LoVo (cell line): ENCODE measurements around the gene KRTAP12-2.
"Not testable (repeated sequence)": the region's sequence is repeated elsewhere in the genome, so short reads cannot be mapped to it uniquely, and the experiment has no call there.

Experiments used
- DNase-seq: peaks from one replicate; pipeline ENCODE4 v3.0.0-alpha.2; 2016; ENCODE audit warnings: low spot score

The KRTAP12-2 gene

DNA sequence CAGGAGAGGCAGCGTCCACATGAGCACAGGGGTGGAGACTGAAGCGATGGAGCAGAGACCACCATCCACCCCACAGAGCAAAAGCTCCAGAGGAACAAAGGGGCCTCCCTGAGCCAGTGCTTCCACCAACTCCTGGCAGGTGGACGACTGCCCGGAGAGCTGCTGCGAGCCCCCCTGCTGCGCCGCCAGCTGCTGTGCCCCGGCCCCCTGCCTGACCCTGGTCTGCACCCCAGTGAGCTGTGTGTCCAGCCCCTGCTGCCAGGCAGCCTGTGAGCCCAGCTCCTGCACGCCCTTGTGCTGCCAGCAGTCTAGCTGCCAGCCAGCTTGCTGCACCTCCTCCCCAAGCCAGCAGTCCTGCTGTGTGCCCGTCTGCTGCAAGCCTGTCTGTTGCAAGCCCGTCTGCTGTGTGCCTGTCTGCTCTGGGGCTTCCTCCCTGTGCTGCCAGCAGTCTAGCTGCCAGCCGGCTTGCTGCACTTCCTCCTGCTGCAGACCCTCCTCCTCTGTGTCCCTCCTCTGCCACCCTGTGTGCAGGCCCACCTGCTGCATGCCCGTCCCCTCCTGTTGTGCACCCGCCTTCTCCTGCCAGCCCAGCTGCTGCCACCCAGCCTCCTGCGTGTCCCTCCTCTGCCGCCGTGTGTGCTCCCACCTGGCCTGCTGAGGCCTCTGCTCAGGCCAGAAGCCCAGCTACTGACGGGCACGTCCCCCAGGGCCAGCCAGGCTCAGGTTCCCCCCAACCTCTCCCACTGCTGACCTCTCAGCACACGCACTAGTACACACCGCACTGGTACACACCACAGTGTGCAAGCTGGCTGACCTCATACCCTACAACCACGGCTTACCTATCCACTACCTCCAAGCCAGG lies 35.6 kb upstream of the KRTAP12-2 start:
- no peak for DNase-seq

DNA sequence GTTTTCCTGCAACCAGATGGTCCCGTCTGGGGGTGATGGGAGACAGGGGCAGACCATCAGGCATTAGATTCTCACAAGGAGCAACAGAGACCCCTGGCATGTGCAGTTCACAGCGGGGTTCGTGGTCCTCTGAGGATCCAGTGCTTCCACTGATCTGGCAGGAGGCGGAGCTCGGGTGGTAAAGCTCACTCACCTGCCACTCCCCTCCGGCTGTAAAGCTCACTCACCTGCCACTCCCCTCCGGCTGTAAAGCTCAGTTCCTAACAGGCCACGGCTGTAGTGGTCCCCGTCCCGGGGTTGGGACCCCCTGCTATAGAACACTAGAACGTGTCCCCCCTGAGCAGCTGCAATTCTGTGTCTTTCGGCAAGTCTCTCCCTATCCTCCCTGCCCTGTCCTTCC lies 34.8 kb upstream of the KRTAP12-2 start:
- no peak for DNase-seq

DNA sequence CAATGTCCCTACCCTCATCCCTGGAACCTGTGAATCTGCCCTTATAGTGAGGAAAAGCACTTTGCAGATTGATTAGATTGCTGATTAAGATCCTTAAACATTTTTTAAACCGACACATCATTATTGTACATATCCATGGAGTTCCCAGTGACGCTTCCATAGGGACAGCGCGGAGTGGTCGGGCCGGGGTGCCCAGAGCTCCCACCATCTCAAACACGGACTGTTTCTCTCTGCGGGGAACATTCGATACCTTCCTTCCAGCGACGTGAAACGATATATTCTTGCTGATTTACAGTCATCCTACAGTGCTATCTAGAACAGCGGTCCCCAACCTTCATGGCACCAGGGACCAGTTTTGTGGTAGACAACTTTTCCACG lies 34.3 kb upstream of the KRTAP12-2 start:
- no peak for DNase-seq

DNA sequence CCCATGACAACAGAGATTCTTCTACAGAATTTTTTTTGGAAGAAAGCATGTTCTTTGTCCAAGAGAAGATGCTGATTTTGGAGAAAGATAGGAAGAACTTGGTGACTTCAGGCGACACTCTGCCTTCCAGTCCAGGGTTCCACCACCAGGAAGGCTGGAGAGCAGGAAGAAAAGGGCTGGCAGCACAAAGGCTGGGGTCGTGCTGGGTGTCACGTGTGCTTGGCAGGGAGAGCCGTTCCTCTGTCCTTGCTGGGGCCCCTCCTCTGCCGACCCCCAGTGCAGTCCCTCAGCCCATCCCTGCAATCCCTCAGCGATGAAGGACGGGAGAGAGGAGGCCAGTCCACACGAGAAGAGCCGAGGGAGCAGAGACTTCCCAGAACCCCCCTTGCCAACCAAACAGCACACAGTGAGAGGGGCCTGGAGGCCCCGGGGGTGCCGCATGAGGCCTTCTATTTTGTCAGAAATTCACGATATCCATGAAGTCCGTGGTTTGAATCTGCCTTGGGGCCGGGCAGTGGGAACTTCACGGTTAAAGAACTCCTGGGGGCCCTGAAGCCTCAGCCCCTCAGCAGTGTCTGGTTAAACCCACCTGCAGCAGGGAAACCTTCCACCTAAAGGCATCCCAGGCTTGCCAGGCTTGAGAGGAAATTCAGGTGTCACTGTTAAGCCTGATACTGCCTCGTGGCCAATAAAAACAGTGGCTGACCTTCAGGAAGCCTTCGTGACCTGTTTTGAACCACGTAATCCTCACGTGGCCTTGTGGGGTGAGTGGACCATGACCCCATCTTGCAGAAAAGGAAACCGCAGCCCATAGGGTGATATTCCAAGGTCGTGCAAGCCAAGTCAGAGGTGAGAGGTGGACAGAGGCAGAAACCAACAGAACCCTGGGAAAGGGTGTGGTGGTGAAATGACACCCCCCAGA lies 33.6 kb upstream of the KRTAP12-2 start:
- DNase-seq = no peak

DNA sequence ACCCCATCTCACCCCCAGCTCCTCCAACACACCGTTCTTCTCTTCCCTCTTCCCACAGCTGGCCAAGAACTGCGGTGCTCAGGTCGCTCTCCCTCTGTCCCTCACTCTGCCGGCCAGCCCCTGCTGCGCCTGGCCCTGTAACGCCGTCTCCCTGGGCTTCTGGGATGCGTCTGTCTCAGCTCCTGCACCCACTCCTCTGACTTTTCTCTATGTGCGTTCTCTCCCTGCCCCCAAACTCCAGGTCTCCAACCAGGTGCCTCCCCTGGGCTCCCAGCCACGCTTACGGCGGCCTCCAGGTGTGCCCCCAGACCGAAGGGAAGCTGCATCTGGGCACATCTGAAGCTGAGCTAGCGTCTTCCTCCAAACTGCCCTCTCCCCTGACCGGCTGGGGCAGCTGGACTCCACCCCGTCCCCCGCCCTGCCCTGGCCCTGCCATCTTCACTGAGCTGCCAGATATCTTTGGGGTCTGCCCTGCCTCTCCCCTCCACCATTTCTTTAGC lies 32.8 kb upstream of the KRTAP12-2 start:
- no peak for DNase-seq

DNA sequence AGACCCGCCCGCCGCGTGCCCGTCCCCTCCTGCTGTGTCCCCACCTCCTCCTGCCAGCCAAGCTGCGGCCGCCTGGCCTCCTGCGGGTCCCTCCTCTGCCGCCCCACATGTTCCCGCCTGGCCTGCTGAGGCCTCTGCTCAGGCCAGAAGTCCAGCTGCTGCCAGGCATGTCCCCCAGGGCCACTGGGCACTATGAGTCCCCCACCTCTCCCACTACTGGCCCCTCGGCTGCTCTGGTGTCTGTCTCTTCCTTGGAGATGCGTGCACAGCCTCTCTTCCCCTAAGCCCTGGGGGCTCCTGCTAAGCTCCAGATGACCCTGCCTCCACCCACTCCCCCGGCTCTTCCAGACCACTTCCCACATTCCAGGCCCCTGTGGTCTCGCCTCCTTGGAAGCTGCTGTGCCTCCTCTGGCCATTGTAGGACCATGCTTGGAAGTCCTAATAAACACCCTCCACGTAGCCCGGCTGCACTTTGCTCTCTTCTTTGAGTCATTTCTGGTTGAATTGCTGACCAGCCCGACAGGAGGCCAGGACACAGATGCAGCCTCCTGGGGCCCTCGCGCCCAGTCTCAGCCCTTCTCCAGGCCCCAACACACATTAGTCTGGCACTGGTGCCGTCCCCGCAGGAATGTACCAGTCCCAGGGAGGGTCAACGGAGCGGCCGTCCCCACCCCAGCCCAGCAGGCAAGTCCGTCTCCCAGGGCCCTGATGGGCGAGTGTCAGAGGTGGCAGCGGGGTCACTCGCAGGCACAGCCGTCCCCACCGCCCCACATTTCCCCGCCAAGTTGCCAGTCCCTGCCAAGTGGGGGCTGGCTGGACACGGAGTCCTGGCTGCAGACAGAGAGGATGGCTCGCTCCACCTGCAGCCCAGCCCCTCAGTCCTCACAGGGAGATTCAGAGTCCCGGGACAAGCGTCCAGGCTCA lies 31.3 kb upstream of the KRTAP12-2 start:
- no peak for DNase-seq

DNA sequence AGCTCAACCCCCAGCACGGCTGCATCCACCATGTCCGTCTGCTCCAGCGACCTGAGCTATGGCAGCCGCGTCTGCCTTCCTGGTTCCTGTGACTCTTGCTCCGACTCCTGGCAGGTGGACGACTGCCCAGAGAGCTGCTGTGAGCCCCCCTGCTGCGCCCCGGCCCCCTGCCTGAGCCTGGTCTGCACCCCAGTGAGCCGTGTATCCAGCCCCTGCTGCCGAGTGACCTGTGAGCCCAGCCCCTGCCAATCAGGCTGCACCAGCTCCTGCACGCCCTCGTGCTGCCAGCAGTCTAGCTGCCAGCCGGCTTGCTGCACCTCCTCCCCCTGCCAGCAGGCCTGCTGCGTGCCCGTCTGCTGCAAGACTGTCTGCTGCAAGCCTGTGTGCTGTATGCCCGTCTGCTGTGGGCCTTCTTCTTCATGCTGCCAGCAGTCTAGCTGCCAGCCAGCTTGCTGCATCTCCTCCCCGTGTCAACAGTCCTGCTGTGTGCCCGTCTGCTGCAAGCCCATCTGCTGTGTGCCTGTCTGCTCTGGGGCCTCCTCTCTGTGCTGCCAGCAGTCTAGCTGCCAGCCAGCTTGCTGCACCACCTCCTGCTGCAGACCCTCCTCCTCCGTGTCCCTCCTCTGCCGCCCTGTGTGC lies 30.6 kb upstream of the KRTAP12-2 start, which contains the start of gene KRTAP10-12:
TSS of gene KRTAP10-12 (plus strand) at position 1 of the 639 bp plus-strand sequence. CDS start at position 31, 30 bp downstream.
- not testable (repeated sequence) for DNase-seq

DNA sequence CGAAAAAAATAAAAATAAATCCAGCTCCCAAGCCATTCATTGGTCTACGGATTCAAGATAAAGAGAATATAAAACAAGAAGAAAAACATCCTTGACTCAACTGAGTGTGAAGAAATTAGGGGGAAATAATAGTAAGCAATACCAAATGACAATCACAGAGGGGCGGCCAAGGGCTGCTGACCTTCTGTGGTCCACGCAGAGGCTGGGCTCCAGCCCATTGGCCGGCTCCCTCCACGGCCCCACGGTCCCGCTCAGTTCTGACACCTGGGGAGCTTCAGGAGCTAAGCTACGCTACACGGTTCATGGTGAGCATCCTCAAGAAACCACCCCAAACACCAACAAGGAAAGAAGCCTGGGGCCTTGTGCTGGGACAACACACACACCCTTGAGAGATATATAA lies 29.8 kb upstream of the KRTAP12-2 start:
- no peak for DNase-seq

DNA sequence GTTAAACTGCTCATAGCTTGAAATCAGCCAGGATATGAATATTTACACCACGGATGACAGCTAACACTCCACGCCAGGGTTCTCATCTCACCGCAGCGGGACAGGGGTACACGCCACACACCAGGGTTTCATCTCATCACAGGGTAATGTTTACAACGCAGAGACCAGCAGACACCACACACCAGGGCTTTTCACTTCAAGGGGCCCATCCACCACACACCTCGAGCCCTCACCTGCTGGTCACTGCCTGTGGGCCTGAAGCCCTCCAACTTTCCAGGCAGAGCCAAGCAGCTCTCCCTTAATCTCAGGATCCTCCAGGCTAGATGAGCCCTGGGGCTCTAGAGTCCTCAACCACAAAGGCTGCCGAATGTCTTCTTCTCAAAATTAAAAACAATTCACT lies 28.9 kb upstream of the KRTAP12-2 start:
- DNase-seq = no peak

DNA sequence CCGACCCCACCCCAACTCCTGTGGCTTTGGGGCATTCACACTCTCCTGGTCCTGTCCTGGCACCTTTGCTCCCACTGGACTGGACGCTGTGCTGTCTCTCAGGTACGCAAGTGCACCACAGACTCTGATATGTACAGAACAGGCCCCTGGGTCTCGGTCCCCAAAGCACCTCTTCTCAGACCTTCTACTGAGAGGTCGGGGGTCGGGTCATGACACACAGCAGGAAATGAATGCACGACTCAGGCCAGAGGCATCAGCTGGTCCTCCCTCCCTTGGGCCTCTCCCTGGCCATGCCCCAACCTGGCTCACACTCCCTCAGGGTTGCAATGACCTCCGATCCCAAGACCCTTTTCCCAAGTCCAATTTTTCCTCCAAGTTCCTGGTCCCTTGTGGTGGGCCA lies 28.5 kb upstream of the KRTAP12-2 start:
- DNase-seq = no peak

DNA sequence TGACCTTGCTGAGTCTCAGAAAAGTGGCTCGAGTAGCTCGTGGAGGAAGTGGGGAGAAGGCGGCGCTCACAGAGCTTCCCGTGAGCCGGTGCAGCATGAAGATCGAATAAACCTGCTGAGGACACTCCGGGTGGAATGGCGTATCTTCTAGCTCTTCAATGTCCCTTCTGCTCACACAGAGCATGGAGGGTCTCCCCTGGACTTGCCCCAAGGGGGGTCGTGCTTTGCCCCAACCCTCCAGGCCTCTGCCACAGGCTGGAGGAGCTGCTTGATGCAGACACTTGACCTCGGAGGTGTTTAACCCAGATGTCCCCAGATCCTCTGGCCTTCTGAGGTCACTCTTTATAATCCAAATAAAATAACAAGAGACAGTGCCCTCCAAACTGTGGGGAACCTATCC lies 28.0 kb upstream of the KRTAP12-2 start:
- DNase-seq = no peak

DNA sequence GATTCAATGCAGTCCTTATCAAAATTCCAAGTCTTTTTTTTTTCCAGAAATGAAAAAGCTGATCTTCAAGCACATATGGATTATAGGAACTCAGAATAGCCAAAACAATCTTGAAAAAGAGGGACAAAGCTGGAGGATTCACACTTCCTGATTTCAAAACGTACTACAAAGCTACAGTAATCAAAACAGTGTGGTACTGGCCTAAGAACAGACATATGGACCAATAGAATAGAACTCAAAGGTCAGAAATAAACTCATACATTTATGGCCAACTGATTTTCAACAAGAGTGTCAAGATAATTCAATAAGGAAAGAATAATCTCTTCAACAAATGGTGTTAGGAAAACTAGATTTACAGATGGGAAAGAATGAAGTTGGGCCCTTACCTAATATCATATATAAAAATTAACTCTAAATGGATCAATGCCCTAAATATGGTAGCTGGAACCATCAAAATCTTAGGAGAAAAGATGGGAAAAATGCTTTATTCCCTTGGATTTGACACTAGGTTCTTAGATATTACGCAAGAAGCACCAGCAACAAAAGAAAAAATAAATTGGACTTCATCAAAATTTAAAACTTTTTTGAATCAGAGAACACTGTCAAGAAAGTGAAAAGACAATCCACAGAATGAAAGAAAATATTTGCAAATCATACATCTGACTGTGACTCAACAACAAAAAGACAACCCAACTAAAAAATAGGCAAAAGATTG lies 26.2 kb upstream of the KRTAP12-2 start:
- DNase-seq = no peak

DNA sequence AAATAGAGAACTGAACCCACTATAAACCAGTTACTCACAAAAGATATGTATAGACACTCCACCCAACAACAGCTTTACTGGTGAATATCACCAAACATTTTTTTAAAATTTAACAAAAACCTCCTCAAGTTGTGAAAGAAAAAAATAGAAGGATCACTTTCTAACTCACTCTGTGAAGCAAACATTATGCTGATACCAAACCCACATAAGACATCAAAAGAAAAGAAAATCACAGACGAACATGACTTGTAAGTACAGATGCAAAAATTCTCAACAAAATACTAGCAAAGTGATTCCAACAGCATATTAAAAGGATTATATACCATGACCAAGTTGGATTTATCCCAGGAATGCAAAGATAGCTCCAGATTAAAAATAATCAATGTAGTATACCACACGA lies 25.0 kb upstream of the KRTAP12-2 start:
- DNase-seq = no peak

DNA sequence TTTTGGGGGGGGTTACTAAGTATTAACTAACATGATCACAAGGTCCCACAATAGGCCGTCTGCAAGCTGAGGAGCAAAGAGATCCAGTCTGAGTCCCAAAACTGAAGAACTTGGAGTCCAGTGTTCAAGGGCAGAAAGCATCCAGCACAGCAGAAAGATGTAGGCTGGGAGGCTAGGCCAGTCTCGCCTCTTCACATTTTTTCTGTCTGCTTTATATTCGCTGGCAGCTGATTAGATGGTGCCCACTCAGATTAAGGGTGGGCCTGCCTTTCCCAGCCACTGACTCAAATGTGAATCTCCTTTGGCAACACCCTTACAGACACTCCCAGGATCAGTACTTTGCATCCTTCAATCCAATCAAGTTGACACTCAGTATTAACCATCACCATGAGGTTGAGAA lies 23.0 kb upstream of the KRTAP12-2 start:
- DNase-seq = not testable (repeated sequence)

DNA sequence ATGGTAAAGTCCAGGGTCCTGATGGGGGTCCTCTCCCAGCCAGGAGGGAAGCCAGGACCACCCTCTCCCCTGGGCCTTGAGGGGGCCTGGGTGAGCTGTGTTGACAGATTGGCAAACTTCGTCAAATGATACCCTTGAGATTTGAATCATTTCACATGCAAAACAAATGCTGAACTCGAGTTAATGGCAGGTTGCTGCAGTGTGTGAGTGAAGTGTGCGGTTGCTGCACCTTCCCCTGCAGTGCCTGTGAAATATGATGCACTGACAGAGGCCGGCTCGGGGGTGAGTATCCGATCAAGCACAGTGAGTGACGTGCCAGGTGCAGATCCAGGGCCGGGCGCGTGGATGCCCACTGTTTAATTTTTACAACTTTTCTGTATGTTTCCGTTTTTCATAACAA lies 20.9 kb upstream of the KRTAP12-2 start:
- no peak for DNase-seq

DNA sequence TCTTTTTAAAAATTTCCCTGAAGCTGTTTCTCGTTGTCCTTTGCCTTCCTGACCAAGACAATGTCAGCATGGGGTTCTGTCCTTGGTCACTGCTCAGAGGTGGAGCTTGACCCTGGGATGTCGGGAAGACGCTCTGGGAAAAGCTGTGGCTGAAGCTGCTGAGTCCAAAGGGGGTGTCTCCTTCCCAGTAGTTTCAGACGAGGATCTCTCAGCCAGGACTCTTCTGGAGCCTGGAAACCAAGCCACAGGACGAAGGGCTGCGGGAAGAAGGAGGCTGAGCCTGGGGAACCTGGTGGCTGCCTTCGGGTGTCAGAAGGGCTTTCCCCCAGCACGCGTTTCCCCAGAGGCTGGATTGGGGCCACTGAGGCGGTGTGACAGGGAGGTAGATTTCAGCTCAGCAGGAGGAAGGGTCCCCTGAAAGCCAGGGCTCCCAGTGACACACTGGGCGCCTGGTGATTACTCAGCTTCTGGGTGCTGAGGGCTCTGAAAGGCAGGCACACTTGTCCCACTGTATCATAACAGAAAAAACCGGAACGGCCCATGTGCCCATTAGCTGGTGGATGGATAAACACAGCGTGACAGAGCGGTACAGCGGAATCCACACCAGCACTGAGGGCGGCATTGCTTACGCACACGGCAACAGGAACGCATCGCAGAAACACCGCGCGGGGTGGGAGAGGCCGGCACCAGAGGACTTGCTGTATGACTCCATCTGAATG lies 20.3 kb upstream of the KRTAP12-2 start:
- DNase-seq = no peak

DNA sequence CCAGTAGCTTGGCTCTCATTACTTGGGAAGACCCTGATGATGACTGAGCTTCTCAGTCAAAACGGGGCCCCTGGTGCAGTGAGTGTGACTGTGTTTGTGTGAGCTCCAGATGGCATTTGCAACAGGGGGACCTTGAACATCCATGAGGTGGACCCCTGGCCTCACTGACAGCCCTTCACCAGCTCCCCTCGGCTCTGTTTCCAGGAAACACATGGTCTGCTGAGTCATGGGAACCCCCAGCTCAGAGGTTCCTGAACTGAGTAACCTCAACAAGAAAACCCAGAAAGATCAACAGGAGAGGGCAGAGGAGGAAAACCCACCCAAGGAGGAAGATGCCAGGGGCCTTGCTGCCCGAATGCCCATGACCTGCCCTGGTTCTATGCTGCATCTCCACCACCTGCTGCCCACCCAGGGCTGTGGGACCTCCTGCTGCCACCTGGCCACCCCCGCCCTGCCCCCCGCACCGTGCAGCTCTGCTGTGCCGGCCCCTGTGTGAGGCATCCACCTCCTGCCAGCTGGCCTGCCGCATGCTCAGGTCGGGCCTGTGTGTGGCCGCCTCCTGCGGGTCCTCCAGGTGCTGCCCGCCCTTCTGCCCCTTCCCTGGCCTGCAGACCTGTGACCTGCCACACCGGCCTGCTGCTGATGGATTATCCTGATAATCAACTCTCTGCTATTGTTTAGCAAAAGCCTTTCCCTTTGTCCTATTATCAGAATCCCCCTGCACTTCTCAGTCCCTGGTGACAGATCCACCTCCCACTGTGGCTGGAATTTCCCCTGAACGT lies 19.5 kb upstream of the KRTAP12-2 start:
- DNase-seq = no peak

DNA sequence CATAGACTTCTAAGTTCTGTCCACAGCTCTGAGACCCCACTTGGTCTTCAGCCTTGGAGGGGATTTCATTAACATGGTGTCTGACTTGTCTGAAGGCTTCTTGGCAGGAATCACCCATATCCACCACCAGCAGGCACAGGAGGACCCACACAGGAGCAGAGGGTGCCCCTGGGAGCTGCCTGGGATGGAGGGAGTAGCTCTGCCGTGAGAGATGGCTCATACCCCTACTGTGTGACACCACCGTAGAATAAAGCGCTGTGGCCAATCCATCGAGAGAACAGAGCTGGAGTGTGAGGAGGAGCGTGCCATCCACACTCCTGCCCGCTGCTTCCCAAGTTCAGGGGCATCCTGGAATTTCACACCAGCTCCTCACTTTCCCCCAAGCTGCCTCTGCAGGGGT lies 18.3 kb upstream of the KRTAP12-2 start:
- not testable (repeated sequence) for DNase-seq

DNA sequence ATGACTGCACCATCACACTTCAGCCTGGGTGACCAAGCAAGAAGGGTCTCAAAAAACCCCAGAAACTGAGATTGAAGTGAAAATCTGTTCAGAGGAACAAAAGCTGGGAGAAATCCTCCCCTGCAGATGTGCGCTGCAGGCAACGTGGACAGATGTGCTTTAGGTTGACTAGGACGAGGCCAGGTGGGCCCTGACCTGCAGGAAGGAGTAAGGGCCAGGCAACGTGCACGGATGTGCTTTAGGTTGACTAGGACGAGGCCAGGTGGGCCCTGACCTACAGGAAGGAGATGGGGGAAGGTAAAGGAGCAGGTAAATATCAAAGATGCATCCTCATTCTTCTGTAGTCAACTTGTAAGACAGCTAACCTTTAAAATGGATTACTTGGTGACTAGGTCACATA lies 17.8 kb upstream of the KRTAP12-2 start:
- no peak for DNase-seq
